Effector CD8-positive, alpha-beta T cell (primary cell): ENCODE data around the gene ATOSB.
A peak's percentile ranks its signal among the peaks of the same experiment; 100 is the strongest.
"Not testable (repeated sequence)": the region's sequence is repeated elsewhere in the genome, so short reads cannot be mapped to it uniquely, and the experiment has no call there.

Source experiments
- DNase-seq: peaks from one replicate; lab custom pipeline; 2025; lab: John Stamatoyannopoulos, UW
- total RNA-seq, 4 experiments: gene quantifications; one replicate each; lab custom pipeline; 2026; lab: John Stamatoyannopoulos, UW

Gene ATOSB
- total RNA-seq, result 13.7 to 31.7 (median 22.0) reads per million in 4 experiments

GRCh38 chr9:35115680-35116538, at the start of gene ATOSB:
Gene ATOSB (minus strand): TSS chr9:35115862. CDS start chr9:35108274, 7,588 bp downstream.
- peak; percentile 90 for DNase-seq

GRCh38 chr9:35164711-35165110, 49.0 kb upstream of the ATOSB start:
- DNase-seq, result no peak

- no peak for DNase-seq
Measured at GRCh38 chr9:35163413-35163812, 47.8 kb upstream of the ATOSB start.

- no peak for DNase-seq
Measured at GRCh38 chr9:35162605-35163315, 47.1 kb upstream of the ATOSB start.

- DNase-seq, result peak; percentile 76
Measured at GRCh38 chr9:35161713-35162604, 46.3 kb upstream of the ATOSB start, which contains the start of gene UNC13B. Gene UNC13B (plus strand): TSS chr9:35162009. CDS start chr9:35162284, 275 bp downstream.

- no peak for DNase-seq
Measured at GRCh38 chr9:35158501-35159280, 43.0 kb upstream of the ATOSB start.

- not testable (repeated sequence) for DNase-seq
Measured at GRCh38 chr9:35157836-35158235, 42.2 kb upstream of the ATOSB start.

- no peak for DNase-seq
Measured at GRCh38 chr9:35156781-35157180, 41.1 kb upstream of the ATOSB start.

- DNase-seq, result no peak
Measured at GRCh38 chr9:35152926-35153325, 37.3 kb upstream of the ATOSB start.

- DNase-seq, result not testable (repeated sequence)
Measured at GRCh38 chr9:35147941-35148563, 32.4 kb upstream of the ATOSB start.

- no peak for DNase-seq
Measured at GRCh38 chr9:35142037-35142436, 26.4 kb upstream of the ATOSB start.

GRCh38 chr9:35140093-35140492, 24.4 kb upstream of the ATOSB start:
- no peak for DNase-seq

- no peak for DNase-seq
Measured at GRCh38 chr9:35136866-35137265, 21.2 kb upstream of the ATOSB start.

GRCh38 chr9:35135988-35136387, 20.3 kb upstream of the ATOSB start:
- no peak for DNase-seq

GRCh38 chr9:35134920-35135319, 19.3 kb upstream of the ATOSB start:
- DNase-seq, result no peak

GRCh38 chr9:35116898-35117551, 1.4 kb upstream of the ATOSB start:
- DNase-seq, result peak; percentile 78

- no peak for DNase-seq
Measured at GRCh38 chr9:35116539-35116897, 856 bp upstream of the ATOSB start.

GRCh38 chr9:35114840-35115628, 628 bp downstream of the ATOSB start:
- no peak for DNase-seq

GRCh38 chr9:35114113-35114839, 1.4 kb downstream of the ATOSB start:
- DNase-seq, result peak; percentile 52
